MM.1S (cell line): ENCODE measurements around the gene C17orf50.

ENCODE experiments used
- DNase-seq: peaks from one replicate; pipeline ENCODE4 v3.0.0-alpha.2; 2015
- H2AFZ ChIP-seq: fragments of 300-600 bp; sonication (generic); 2 replicates; pipeline ENCODE4 v1.6.0; 2016; ENCODE audit warnings: antibody characterized with exemption, low read length
- H3F3A ChIP-seq: fragments of 300-600 bp; sonication (generic); 2 replicates; pipeline ENCODE4 v1.6.1; 2016; ENCODE audit warnings: mild to moderate bottlenecking, antibody characterized with exemption, low read length, moderate library complexity, mixed read lengths; ENCODE audit not compliant: insufficient read depth
- H3K27ac ChIP-seq: fragments of 300-600 bp; sonication (generic); 2 replicates; pipeline ENCODE4 v1.5.1; 2016; ENCODE audit warnings: mild to moderate bottlenecking, low read length
- H3K27me3 ChIP-seq: fragments of 300-600 bp; sonication (generic); replicated peaks from 2 replicates; pipeline ENCODE4 v1.6.0; 2016; ENCODE audit warnings: low read length; ENCODE audit not compliant: insufficient read depth
- H3K36me3 ChIP-seq: fragments of 300-600 bp; sonication (generic); replicated peaks from 2 replicates; pipeline ENCODE4 v1.6.1; 2016; ENCODE audit warnings: mild to moderate bottlenecking, low read length, mixed read lengths; ENCODE audit not compliant: insufficient read depth
- H3K4me1 ChIP-seq: fragments of 300-600 bp; sonication (generic); 2 replicates; pipeline ENCODE4 v1.6.1; 2016; ENCODE audit warnings: low read length, mixed read lengths
- H3K4me2 ChIP-seq: fragments of 300-600 bp; sonication (generic); 2 replicates; pipeline ENCODE4 v1.6.0; 2016; ENCODE audit warnings: low read depth, low read length
- H3K4me3 ChIP-seq: fragments of 300-600 bp; sonication (generic); 2 replicates; pipeline ENCODE4 v1.5.1; 2016; ENCODE audit warnings: low read length, mixed read lengths
- H3K79me2 ChIP-seq: fragments of 300-600 bp; sonication (generic); 2 replicates; pipeline ENCODE4 v1.6.1; 2016; ENCODE audit warnings: mixed run types, low read length, mixed read lengths
- H3K9ac ChIP-seq: fragments of 300-600 bp; sonication (generic); 2 replicates; pipeline ENCODE4 v1.6.1; 2016; ENCODE audit warnings: low read length, mixed read lengths
- H3K9me2 ChIP-seq: fragments of 300-600 bp; sonication (generic); replicated peaks from 2 replicates; pipeline ENCODE4 v1.6.1; 2016; ENCODE audit warnings: mild to moderate bottlenecking, low read length, mixed read lengths; ENCODE audit not compliant: insufficient read depth
- H3K9me3 ChIP-seq: fragments of 300-600 bp; sonication (generic); replicated peaks from 2 replicates; pipeline ENCODE4 v1.6.1; 2016; ENCODE audit warnings: mild to moderate bottlenecking, low read length, mixed read lengths; ENCODE audit not compliant: insufficient read depth
- H4K20me1 ChIP-seq: fragments of 300-600 bp; sonication (generic); 2 replicates; pipeline ENCODE4 v1.6.1; 2016; ENCODE audit warnings: mild to moderate bottlenecking, low read length, moderate library complexity, mixed read lengths; ENCODE audit not compliant: insufficient read depth
- CTCF ChIP-seq: fragments of 300-600 bp; sonication (generic); IDR thresholded peaks from 2 replicates; pipeline ENCODE4 v1.5.1; 2016; ENCODE audit warnings: antibody characterized with exemption, low read length, mixed read lengths
- EZH2 ChIP-seq: fragments of 300-600 bp; sonication (generic); optimal IDR thresholded peaks from 2 replicates; pipeline ENCODE3; 2017; ENCODE audit warnings: low read depth, mild to moderate bottlenecking, antibody characterized with exemption, low read length, mixed read lengths
- EZH2phosphoT487 ChIP-seq: fragments of 300-600 bp; sonication (generic); IDR thresholded peaks from 2 replicates; pipeline ENCODE4 v1.6.1; 2018; ENCODE audit warnings: antibody characterized with exemption, low read length

Gene C17orf50

DNA sequence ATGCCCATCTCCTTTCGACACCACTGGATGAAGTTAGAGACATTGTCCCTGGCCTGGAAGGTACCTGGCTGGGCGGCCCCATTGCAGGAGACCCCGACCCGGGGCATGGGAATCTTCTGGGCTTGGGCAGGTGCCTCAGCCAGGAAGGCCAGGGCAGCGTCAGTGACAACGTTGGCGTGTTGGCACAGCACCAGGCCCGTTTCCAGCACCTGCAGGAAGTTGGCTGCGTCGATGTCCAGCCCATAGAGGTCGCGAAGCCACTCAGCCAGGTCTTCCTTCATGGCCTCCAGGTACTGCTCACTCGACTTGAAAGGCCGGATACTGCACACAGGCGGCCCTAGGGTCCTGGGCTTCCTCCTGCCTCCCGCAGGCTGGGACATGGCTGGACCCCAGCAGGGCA, 8.2 kb upstream of the C17orf50 start:
- Histone ChIP-seq H3K27me3 (peaks cover 32% of the 10 kb centered on the region), H3K36me3 (no peaks in the 10 kb centered on the region), H3K4me2 (no peak overlapping the region), H3K4me1 (no peaks in the 10 kb centered on the region), H4K20me1 (no peaks in the 10 kb centered on the region), H3K9me3 (no peaks in the 10 kb centered on the region), H2AFZ (no peak overlapping the region), H3K9me2 (no peaks in the 10 kb centered on the region), H3K9ac (no peak overlapping the region), H3K27ac (no peak overlapping the region), H3F3A (no peaks in the 10 kb centered on the region), H3K79me2 (no peaks in the 10 kb centered on the region), H3K4me3 (no peak overlapping the region)
- no peak for DNase-seq
- TF ChIP-seq EZH2, result no peak
- no peak for TF ChIP-seq EZH2phosphoT487
- no peak for TF ChIP-seq CTCF

DNA sequence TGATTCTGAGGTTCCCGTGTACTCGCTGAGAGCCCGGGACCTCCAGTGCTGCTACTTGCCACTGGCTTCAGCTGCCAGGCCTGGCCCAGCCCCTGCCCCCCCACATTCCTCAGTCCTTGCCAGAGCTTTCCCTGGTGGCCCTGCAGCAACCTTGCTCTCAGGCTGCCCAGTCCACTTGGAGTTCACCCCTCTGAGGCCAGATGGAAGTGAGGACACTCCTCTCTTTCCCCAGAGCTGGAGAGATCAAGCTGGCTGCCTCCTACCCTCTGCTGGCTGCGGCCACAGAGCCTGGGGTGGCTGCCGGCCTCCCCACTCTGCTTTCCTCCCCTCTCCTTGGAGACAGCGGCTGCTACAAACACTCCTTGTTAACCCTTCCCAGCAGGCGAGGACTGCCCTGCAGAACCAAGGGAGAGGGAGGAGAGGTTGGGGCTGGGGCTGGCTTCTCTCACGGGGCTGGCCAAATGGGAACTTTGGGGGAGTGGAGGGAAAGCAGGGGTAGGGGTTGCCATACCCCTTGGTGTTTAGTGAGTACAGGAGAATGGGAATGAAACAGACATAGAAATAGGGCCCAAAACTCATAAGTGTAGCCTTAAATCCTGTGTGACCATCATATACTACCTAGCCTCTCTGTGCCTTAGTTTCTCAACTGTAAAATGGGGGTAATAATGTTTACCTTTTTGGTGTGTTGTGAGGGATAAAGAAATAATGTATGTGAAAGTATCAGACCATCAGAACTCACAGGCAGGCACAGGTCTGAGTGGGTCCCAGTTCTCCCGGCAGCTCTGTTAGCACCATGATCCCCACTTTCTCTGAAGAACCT, 7.5 kb upstream of the C17orf50 start, which contains the start of gene GAS2L2:
Gene GAS2L2, minus strand, starts transcription at position 295 of the 820 bp plus-strand sequence. CDS start 389 bp downstream, outside the sequence.
- Histone ChIP-seq H3K36me3 (no peaks in the 10 kb centered on the region), H3K9me3 (no peaks in the 10 kb centered on the region), H3K4me1 (no peaks in the 10 kb centered on the region), H3K27ac (no peak within 1 kb of the TSS), H4K20me1 (no peaks in the 10 kb centered on the region), H3K79me2 (no peaks in the 10 kb centered on the region), H3F3A (no peaks in the 10 kb centered on the region), H3K4me3 (no peak within 1 kb of the TSS), H3K4me2 (no peak within 1 kb of the TSS), H3K27me3 (peaks cover 28% of the 10 kb centered on the region), H3K9ac (no peak within 1 kb of the TSS), H3K9me2 (no peaks in the 10 kb centered on the region), H2AFZ (no peak within 1 kb of the TSS)
- TF ChIP-seq EZH2 (no peak), EZH2phosphoT487 (no peak), CTCF (no peak)
- no peak for DNase-seq

- no peaks in the 10 kb centered on the region for H3K9me2 ChIP-seq
- H3K4me1 ChIP-seq, result no peaks in the 10 kb centered on the region
- TF ChIP-seq EZH2phosphoT487 (no peak), CTCF (no peak), EZH2 (no peak)
- H4K20me1 ChIP-seq, result no peaks in the 10 kb centered on the region
- no peaks in the 10 kb centered on the region for H3K27me3 ChIP-seq
- H3K79me2 ChIP-seq, result no peaks in the 10 kb centered on the region
- H2AFZ ChIP-seq, result no peak overlapping the region
- no peak overlapping the region for H3K9ac ChIP-seq
- no peaks in the 10 kb centered on the region for H3K36me3 ChIP-seq
- no peaks in the 10 kb centered on the region for H3K9me3 ChIP-seq
- H3K27ac ChIP-seq, result no peak overlapping the region
- no peak overlapping the region for H3K4me3 ChIP-seq
- no peak overlapping the region for H3K4me2 ChIP-seq
- no peak for DNase-seq
- no peaks in the 10 kb centered on the region for H3F3A ChIP-seq
These were observed 3.4 kb upstream of the C17orf50 start for GRCh38 chr17:35757243-35757642.
